Endothelial cell of umbilical vein (primary cell): Measurements from ENCODE around the gene PLA2G4E.

Experiments used
- EZH2 ChIP-seq: IDR thresholded peaks from 2 replicates; pipeline ENCODE4 v1.6.1; 2012; ENCODE audit warnings: borderline replicate concordance, low read depth, mild to moderate bottlenecking, moderate library complexity, low read length, inconsistent platforms; ENCODE audit not compliant: severe bottlenecking
- GATA2 ChIP-seq: IDR thresholded peaks from 2 replicates; pipeline ENCODE4 v1.7.0; 2011; ENCODE audit warnings: low read depth, mild to moderate bottlenecking, moderate library complexity, mixed read lengths, low read length; ENCODE audit not compliant: insufficient read length, insufficient read depth
- JUN ChIP-seq: IDR thresholded peaks from 2 replicates; pipeline ENCODE4 v1.6.1; 2011; ENCODE audit warnings: borderline replicate concordance, low read depth; ENCODE audit not compliant: insufficient read length, insufficient read depth
- POLR2A ChIP-seq: IDR thresholded peaks from 2 replicates; pipeline ENCODE4 v1.6.1; 2012; ENCODE audit warnings: low read depth, mild to moderate bottlenecking, control low read depth, low read length
- POLR2AphosphoS5 ChIP-seq: IDR thresholded peaks from 2 replicates; pipeline ENCODE4 v1.6.1; 2012; ENCODE audit warnings: low read depth, mild to moderate bottlenecking, control low read depth, low read length, moderate library complexity; ENCODE audit not compliant: insufficient read depth
- TF ChIP-seq, protein P1 (sequence below), 2 donors: IDR thresholded peaks; 1 replicate in 1 of 2; 2 replicates in 1 of 2; pipeline ENCODE4 v1.5.1; 2011; ENCODE audit warnings: low read length in 2 of 2, mild to moderate bottlenecking in 2 of 2, moderate library complexity in 2 of 2, control low read depth in 1 of 2, inconsistent platforms in 1 of 2, low read depth in 1 of 2; ENCODE audit not compliant: insufficient read depth in 1 of 2; ENCODE audit errors: extremely low read depth in 1 of 2

GRCh38 chr15:42010434-42010833 is 10.4 kb downstream of the PLA2G4E start:
- TF ChIP-seq, protein P1, sequence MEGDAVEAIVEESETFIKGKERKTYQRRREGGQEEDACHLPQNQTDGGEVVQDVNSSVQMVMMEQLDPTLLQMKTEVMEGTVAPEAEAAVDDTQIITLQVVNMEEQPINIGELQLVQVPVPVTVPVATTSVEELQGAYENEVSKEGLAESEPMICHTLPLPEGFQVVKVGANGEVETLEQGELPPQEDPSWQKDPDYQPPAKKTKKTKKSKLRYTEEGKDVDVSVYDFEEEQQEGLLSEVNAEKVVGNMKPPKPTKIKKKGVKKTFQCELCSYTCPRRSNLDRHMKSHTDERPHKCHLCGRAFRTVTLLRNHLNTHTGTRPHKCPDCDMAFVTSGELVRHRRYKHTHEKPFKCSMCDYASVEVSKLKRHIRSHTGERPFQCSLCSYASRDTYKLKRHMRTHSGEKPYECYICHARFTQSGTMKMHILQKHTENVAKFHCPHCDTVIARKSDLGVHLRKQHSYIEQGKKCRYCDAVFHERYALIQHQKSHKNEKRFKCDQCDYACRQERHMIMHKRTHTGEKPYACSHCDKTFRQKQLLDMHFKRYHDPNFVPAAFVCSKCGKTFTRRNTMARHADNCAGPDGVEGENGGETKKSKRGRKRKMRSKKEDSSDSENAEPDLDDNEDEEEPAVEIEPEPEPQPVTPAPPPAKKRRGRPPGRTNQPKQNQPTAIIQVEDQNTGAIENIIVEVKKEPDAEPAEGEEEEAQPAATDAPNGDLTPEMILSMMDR (IDR thresholded peaks at IDR 0.05; ENCODE audit: extremely low read depth in 1 of 2, insufficient read depth in 1 of 2, low read depth in 1 of 2, low read length in 2 of 2): no peak
- TF ChIP-seq EZH2 (no peak), JUN (no peak), POLR2AphosphoS5 (no peak), POLR2A (no peak), GATA2 (no peak)
